ENCODE results near the gene PTGER3. TPM values are rescaled to one million over a fixed set of nuclear protein-coding genes. Genes with fewer than 3 reads are reported as not detected.

Gene PTGER3
- polyA plus RNA-seq, 1 of the 3 experiments (the other 2 are of a cell fraction), result 1.9 TPM

DNA sequence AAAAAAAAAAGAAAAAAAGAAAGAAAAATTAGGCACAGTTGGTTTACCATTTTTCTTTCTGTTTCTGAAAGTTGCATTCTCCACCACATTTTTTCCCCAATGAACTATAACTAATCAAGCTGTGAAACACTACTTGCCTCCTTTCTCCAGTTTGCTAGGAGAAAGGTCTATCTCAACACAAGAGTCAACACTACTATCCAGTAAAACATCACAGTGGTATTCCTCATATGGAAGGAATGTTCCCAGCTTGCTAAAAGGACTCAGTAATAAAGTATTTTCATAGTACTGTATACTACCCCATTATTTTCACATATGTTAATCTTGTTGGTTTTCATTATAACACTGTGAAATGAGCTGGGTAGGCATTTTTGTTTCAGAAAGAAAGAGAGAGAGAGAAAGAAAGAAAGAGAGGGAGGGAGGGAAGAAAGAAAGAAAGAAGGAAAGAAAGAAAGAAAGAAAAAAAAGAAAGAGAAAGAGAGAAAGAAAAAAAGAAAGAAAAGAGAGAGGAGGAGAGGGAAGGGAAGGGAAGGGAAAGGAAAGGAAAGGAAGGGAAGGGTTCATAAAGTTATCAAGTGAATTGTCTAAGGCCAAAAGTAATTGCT, 7.9 kb downstream of the PTGER3 start (continued):
- TF ChIP-seq, protein P1, sequence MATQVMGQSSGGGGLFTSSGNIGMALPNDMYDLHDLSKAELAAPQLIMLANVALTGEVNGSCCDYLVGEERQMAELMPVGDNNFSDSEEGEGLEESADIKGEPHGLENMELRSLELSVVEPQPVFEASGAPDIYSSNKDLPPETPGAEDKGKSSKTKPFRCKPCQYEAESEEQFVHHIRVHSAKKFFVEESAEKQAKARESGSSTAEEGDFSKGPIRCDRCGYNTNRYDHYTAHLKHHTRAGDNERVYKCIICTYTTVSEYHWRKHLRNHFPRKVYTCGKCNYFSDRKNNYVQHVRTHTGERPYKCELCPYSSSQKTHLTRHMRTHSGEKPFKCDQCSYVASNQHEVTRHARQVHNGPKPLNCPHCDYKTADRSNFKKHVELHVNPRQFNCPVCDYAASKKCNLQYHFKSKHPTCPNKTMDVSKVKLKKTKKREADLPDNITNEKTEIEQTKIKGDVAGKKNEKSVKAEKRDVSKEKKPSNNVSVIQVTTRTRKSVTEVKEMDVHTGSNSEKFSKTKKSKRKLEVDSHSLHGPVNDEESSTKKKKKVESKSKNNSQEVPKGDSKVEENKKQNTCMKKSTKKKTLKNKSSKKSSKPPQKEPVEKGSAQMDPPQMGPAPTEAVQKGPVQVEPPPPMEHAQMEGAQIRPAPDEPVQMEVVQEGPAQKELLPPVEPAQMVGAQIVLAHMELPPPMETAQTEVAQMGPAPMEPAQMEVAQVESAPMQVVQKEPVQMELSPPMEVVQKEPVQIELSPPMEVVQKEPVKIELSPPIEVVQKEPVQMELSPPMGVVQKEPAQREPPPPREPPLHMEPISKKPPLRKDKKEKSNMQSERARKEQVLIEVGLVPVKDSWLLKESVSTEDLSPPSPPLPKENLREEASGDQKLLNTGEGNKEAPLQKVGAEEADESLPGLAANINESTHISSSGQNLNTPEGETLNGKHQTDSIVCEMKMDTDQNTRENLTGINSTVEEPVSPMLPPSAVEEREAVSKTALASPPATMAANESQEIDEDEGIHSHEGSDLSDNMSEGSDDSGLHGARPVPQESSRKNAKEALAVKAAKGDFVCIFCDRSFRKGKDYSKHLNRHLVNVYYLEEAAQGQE (IDR thresholded peaks at IDR 0.05; ENCODE audit: low read depth, low read length), result no peak
- TF ChIP-seq TEAD4 (IDR thresholded peaks at IDR 0.05; ENCODE audit: borderline replicate concordance, insufficient read depth) (no peak), POLR2AphosphoS5 (IDR thresholded peaks at IDR 0.05; ENCODE audit: low read depth, low read length) (no peak)

DNA sequence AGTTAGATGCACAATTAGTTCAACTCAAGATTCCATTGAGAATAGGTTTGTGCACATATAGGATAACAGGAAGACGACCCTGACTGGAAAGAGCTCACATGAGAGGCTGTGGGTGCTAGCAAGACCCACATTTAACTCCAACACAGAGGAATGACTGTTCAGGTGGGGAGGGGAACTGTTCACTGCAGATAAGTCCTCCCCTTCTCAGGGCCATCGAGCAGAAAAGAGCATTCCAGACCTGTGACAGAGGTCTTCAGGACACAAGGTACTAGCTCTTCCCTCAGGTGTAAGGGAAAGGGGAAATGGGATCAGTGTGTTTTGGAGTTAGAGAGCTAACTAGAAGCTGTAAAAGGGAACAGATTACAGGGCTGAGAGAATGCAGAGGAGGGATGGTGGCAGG, 8.7 kb downstream of the PTGER3 start:
- ChIA-PET CTCF (interaction anchor here (0.6 kb wide), 1 partner anchor 183 kb away, joined by 6 read pairs; no protein-coding TSS in a partner anchor), POLR2A (no interaction called here)
- Histone ChIP-seq H3F3A (replicated peaks; ENCODE audit: insufficient read depth) (peaks cover 8% of the 10 kb centered on the region), H2AFZ (ENCODE audit: low read depth) (no peak overlapping the region), H3K36me3 (replicated peaks in 1 of 2; ENCODE audit: control insufficient read depth in 1 of 2, insufficient read depth in 2 of 2, low read length in 1 of 2) (no peaks in the 10 kb centered on the region), H3K9ac (no peak overlapping the region), H3K4me2 (no peak overlapping the region), H3K27me3 (ENCODE audit: insufficient read depth) (no peaks in the 10 kb centered on the region), H3K4me1 (ENCODE audit: control insufficient read depth in 1 of 2, insufficient read depth in 2 of 2, low read depth in 1 of 2, low read length in 1 of 2) (peaks cover 0 to 20% of the 10 kb centered on the region in 2 experiments; a peak in 1 of 4 replicates), H3K9me2 (no peaks in the 10 kb centered on the region), H3K27ac (ENCODE audit: low read depth in 2 of 2, low read length in 1 of 2) (no peak overlapping the region), H3K9me3 (no peaks in the 10 kb centered on the region), H4K20me1 (ENCODE audit: insufficient read depth) (no peaks in the 10 kb centered on the region), H3K4me3 (ENCODE audit: low read depth in 2 of 2, low read length in 1 of 2) (no peak overlapping the region), H3K79me2 (ENCODE audit: insufficient read depth) (no peaks in the 10 kb centered on the region)
- WGBS (ENCODE audit: low lambda C conversion rate), result 57% methylated on average over 2 of the region's 2 CpGs
- no peak for TF ChIP-seq NRF1 (IDR thresholded peaks at IDR 0.05; ENCODE audit: low read depth, low read length)
- no peak for TF ChIP-seq ELF1 (IDR thresholded peaks at IDR 0.05)
- DNase-seq, result no peak

DNA sequence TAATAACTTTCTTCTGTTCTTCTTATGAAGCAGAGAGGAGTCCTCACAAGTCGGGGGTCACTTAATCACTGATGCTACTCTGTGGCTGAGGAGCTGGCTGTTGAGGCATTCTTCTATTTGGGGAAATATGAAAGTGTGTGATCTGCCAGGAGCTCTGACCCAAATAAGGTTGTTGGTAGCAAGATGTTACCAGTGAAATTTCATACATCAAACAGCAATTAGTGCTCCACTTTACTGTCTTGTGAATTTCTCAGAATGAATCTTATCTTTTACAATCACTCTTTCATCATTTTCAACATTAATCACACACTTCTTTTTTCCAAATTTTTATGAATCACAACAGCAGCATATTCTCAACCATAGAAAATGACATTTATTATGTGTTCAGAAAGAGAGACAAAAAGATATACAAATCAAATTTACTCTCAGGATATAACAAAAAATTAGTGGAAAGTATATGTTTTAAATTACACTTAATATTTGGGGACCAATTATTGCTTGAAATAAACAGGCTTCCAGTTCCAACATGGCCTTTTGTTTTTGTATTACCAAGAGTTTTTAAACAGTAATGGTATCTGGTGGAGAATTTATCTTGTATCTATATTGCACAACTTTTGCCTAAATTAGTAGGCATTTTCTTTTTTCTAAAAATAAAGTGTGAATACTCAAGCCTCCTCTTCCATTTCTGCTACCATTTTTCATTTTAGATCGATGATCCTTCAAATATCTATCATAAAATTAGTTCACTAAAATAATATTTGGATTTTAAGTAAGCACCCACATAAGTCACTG, 9.6 kb downstream of the PTGER3 start:
- Histone ChIP-seq H3K79me2 (ENCODE audit: insufficient read depth) (no peaks in the 10 kb centered on the region), H3K9ac (no peak overlapping the region), H3K4me2 (no peak overlapping the region), H2AFZ (ENCODE audit: low read depth) (no peak overlapping the region), H3K9me3 (no peaks in the 10 kb centered on the region), H3K9me2 (no peaks in the 10 kb centered on the region), H3K27ac (ENCODE audit: low read depth in 2 of 2, low read length in 1 of 2) (no peak overlapping the region), H3K4me1 (ENCODE audit: control insufficient read depth in 1 of 2, insufficient read depth in 2 of 2, low read depth in 1 of 2, low read length in 1 of 2) (peaks cover 0 to 20% of the 10 kb centered on the region in 2 experiments; a peak in 1 of 4 replicates), H3F3A (replicated peaks; ENCODE audit: insufficient read depth) (peaks cover 8% of the 10 kb centered on the region), H3K27me3 (ENCODE audit: insufficient read depth) (no peaks in the 10 kb centered on the region), H4K20me1 (ENCODE audit: insufficient read depth) (no peaks in the 10 kb centered on the region), H3K4me3 (ENCODE audit: low read depth in 2 of 2, low read length in 1 of 2) (no peak overlapping the region), H3K36me3 (replicated peaks in 1 of 2; ENCODE audit: control insufficient read depth in 1 of 2, insufficient read depth in 2 of 2, low read length in 1 of 2) (no peaks in the 10 kb centered on the region)
- WGBS (ENCODE audit: low lambda C conversion rate), result 52% methylated on average over 2 of the region's 2 CpGs
- DNase-seq, result no peak
- ChIA-PET CTCF (interaction anchor here (1.7 kb wide), 1 partner anchor 12 kb away, joined by 7 read pairs; no protein-coding TSS in a partner anchor), POLR2A (no interaction called here)
- TF ChIP-seq RCOR1 (IDR thresholded peaks at IDR 0.05; ENCODE audit: low read length), result no peak
- no peak for TF ChIP-seq MXI1 (IDR thresholded peaks at IDR 0.05; ENCODE audit: low read depth, low read length)
- no peak for TF ChIP-seq EP300 (IDR thresholded peaks at IDR 0.05; ENCODE audit: borderline replicate concordance in 1 of 2, low read depth in 1 of 2, low read length in 1 of 2)
- TF ChIP-seq GATA2 (CRISPR knock-in tag; IDR thresholded peaks at IDR 0.05), result no peak
- TF ChIP-seq, protein P2, sequence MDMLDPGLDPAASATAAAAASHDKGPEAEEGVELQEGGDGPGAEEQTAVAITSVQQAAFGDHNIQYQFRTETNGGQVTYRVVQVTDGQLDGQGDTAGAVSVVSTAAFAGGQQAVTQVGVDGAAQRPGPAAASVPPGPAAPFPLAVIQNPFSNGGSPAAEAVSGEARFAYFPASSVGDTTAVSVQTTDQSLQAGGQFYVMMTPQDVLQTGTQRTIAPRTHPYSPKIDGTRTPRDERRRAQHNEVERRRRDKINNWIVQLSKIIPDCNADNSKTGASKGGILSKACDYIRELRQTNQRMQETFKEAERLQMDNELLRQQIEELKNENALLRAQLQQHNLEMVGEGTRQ (IDR thresholded peaks at IDR 0.05; ENCODE audit: borderline replicate concordance, low read depth, low read length), result no peak
- TF ChIP-seq FOXM1 (IDR thresholded peaks at IDR 0.05; ENCODE audit: low read depth), result no peak
- TF ChIP-seq TCF12 (IDR thresholded peaks at IDR 0.05), result no peak
- TF ChIP-seq ELF1 (IDR thresholded peaks at IDR 0.05), result no peak
- TF ChIP-seq JUND (IDR thresholded peaks at IDR 0.05), result no peak
- TF ChIP-seq FOSL2 (IDR thresholded peaks at IDR 0.05; ENCODE audit: borderline replicate concordance, low read depth), result no peak
- no peak for TF ChIP-seq FOXJ3 (CRISPR knock-in tag; IDR thresholded peaks at IDR 0.05)
- TF ChIP-seq CHD2 (IDR thresholded peaks at IDR 0.05; ENCODE audit: low read length, partially characterized antibody), result no peak
- TF ChIP-seq, protein P3, sequence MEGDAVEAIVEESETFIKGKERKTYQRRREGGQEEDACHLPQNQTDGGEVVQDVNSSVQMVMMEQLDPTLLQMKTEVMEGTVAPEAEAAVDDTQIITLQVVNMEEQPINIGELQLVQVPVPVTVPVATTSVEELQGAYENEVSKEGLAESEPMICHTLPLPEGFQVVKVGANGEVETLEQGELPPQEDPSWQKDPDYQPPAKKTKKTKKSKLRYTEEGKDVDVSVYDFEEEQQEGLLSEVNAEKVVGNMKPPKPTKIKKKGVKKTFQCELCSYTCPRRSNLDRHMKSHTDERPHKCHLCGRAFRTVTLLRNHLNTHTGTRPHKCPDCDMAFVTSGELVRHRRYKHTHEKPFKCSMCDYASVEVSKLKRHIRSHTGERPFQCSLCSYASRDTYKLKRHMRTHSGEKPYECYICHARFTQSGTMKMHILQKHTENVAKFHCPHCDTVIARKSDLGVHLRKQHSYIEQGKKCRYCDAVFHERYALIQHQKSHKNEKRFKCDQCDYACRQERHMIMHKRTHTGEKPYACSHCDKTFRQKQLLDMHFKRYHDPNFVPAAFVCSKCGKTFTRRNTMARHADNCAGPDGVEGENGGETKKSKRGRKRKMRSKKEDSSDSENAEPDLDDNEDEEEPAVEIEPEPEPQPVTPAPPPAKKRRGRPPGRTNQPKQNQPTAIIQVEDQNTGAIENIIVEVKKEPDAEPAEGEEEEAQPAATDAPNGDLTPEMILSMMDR (IDR thresholded peaks at IDR 0.05), result no peak
- TF ChIP-seq MEF2A (IDR thresholded peaks at IDR 0.05; ENCODE audit: borderline replicate concordance, low read depth), result no peak
- TF ChIP-seq EZH2phosphoT487 (IDR thresholded peaks at IDR 0.05; ENCODE audit: borderline replicate concordance, low read depth), result no peak

Measured in SK-N-SH (cell line).